HEK293 (cell line): ENCODE data around the gene CC2D1A.

Experiments
- MEIS1 ChIP-seq: sonication (generic); formaldehyde crosslinking; IDR thresholded peaks from 2 replicates; pipeline ENCODE4 v1.8.1; 2022; ENCODE audit warnings: missing genetic modification reagents, mild to moderate bottlenecking, borderline replicate concordance
- ZNF221 ChIP-seq: fragments of 450-650 bp; formaldehyde crosslinking; IDR thresholded peaks from 2 replicates; pipeline ENCODE4 v1.5.1; 2017; ENCODE audit warnings: missing biosample characterization, missing genetic modification characterization, borderline replicate concordance
- ZNF223 ChIP-seq: fragments of 450-650 bp; formaldehyde crosslinking; IDR thresholded peaks from 2 replicates; pipeline ENCODE4 v1.5.1; 2016; ENCODE audit warnings: missing biosample characterization, missing genetic modification characterization
- ZNF521 ChIP-seq: fragments of 450-650 bp; formaldehyde crosslinking; IDR thresholded peaks from 2 replicates; pipeline ENCODE4 v1.5.1; 2017; ENCODE audit warnings: missing biosample characterization, mild to moderate bottlenecking, missing genetic modification characterization
- ZNF561 ChIP-seq: fragments of 450-650 bp; IDR thresholded peaks from 2 replicates; pipeline ENCODE4 v1.5.1; 2018; ENCODE audit warnings: missing biosample characterization, missing genetic modification characterization, borderline replicate concordance
- TF ChIP-seq, protein P1 (sequence below): fragments of 450-650 bp; formaldehyde crosslinking; IDR thresholded peaks from 2 replicates; pipeline ENCODE4 v1.5.1; 2016; ENCODE audit warnings: missing biosample characterization, missing genetic modification characterization
- TF ChIP-seq, protein P2 (sequence below): fragments of 450-650 bp; formaldehyde crosslinking; optimal IDR thresholded peaks from 2 replicates; pipeline ENCODE3; 2016; ENCODE audit warnings: missing biosample characterization, mild to moderate bottlenecking, missing genetic modification characterization
- TF ChIP-seq, protein P3 (sequence below): fragments of 450-650 bp; formaldehyde crosslinking; IDR thresholded peaks from 2 replicates; pipeline ENCODE4 v1.5.1; 2016; ENCODE audit warnings: missing biosample characterization, missing genetic modification characterization
- TF ChIP-seq, protein P4 (sequence below): fragments of 450-650 bp; formaldehyde crosslinking; IDR thresholded peaks from 2 replicates; pipeline ENCODE4 v1.5.1; 2016; ENCODE audit warnings: missing biosample characterization, missing genetic modification characterization
- TF ChIP-seq, protein P5 (sequence below): fragments of 450-650 bp; formaldehyde crosslinking; IDR thresholded peaks from 2 replicates; pipeline ENCODE4 v1.5.1; 2016; ENCODE audit warnings: missing biosample characterization, missing genetic modification characterization

DNA sequence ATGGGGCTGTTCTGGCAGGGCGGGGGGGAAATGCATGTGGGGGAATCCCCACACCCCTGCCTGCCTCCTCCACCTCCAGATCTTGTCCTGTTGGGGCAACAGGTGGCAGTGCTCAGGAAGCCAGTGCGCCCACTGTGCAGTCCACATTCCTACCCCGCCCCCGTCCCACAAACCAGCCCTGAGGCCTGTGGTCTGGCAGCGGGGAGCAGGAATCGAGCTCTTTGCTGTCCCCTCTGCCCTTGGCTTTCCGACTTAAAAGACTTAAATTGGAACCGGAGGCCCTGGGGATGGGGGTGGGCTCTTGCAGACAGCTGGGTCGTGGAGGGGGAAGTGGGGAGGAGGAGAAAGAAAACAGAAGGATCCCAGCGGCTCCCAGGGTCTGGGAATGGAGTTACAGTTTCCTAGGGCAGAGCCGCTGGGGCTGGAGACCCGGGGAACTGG is 24.7 kb upstream of the CC2D1A start:
- TF ChIP-seq, protein P1, sequence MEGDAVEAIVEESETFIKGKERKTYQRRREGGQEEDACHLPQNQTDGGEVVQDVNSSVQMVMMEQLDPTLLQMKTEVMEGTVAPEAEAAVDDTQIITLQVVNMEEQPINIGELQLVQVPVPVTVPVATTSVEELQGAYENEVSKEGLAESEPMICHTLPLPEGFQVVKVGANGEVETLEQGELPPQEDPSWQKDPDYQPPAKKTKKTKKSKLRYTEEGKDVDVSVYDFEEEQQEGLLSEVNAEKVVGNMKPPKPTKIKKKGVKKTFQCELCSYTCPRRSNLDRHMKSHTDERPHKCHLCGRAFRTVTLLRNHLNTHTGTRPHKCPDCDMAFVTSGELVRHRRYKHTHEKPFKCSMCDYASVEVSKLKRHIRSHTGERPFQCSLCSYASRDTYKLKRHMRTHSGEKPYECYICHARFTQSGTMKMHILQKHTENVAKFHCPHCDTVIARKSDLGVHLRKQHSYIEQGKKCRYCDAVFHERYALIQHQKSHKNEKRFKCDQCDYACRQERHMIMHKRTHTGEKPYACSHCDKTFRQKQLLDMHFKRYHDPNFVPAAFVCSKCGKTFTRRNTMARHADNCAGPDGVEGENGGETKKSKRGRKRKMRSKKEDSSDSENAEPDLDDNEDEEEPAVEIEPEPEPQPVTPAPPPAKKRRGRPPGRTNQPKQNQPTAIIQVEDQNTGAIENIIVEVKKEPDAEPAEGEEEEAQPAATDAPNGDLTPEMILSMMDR (tag by site-specific recombination) = no peak
- TF ChIP-seq, protein P2, sequence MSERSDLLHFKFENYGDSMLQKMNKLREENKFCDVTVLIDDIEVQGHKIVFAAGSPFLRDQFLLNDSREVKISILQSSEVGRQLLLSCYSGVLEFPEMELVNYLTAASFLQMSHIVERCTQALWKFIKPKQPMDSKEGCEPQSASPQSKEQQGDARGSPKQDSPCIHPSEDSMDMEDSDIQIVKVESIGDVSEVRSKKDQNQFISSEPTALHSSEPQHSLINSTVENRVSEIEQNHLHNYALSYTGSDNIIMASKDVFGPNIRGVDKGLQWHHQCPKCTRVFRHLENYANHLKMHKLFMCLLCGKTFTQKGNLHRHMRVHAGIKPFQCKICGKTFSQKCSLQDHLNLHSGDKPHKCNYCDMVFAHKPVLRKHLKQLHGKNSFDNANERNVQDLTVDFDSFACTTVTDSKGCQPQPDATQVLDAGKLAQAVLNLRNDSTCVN (tag by site-specific recombination) = no peak
- TF ChIP-seq, protein P3, sequence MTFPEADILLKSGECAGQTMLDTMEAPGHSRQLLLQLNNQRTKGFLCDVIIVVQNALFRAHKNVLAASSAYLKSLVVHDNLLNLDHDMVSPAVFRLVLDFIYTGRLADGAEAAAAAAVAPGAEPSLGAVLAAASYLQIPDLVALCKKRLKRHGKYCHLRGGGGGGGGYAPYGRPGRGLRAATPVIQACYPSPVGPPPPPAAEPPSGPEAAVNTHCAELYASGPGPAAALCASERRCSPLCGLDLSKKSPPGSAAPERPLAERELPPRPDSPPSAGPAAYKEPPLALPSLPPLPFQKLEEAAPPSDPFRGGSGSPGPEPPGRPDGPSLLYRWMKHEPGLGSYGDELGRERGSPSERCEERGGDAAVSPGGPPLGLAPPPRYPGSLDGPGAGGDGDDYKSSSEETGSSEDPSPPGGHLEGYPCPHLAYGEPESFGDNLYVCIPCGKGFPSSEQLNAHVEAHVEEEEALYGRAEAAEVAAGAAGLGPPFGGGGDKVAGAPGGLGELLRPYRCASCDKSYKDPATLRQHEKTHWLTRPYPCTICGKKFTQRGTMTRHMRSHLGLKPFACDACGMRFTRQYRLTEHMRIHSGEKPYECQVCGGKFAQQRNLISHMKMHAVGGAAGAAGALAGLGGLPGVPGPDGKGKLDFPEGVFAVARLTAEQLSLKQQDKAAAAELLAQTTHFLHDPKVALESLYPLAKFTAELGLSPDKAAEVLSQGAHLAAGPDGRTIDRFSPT (tag by site-specific recombination) = no peak
- TF ChIP-seq, protein P4, sequence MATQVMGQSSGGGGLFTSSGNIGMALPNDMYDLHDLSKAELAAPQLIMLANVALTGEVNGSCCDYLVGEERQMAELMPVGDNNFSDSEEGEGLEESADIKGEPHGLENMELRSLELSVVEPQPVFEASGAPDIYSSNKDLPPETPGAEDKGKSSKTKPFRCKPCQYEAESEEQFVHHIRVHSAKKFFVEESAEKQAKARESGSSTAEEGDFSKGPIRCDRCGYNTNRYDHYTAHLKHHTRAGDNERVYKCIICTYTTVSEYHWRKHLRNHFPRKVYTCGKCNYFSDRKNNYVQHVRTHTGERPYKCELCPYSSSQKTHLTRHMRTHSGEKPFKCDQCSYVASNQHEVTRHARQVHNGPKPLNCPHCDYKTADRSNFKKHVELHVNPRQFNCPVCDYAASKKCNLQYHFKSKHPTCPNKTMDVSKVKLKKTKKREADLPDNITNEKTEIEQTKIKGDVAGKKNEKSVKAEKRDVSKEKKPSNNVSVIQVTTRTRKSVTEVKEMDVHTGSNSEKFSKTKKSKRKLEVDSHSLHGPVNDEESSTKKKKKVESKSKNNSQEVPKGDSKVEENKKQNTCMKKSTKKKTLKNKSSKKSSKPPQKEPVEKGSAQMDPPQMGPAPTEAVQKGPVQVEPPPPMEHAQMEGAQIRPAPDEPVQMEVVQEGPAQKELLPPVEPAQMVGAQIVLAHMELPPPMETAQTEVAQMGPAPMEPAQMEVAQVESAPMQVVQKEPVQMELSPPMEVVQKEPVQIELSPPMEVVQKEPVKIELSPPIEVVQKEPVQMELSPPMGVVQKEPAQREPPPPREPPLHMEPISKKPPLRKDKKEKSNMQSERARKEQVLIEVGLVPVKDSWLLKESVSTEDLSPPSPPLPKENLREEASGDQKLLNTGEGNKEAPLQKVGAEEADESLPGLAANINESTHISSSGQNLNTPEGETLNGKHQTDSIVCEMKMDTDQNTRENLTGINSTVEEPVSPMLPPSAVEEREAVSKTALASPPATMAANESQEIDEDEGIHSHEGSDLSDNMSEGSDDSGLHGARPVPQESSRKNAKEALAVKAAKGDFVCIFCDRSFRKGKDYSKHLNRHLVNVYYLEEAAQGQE = no peak
- TF ChIP-seq, protein P5, sequence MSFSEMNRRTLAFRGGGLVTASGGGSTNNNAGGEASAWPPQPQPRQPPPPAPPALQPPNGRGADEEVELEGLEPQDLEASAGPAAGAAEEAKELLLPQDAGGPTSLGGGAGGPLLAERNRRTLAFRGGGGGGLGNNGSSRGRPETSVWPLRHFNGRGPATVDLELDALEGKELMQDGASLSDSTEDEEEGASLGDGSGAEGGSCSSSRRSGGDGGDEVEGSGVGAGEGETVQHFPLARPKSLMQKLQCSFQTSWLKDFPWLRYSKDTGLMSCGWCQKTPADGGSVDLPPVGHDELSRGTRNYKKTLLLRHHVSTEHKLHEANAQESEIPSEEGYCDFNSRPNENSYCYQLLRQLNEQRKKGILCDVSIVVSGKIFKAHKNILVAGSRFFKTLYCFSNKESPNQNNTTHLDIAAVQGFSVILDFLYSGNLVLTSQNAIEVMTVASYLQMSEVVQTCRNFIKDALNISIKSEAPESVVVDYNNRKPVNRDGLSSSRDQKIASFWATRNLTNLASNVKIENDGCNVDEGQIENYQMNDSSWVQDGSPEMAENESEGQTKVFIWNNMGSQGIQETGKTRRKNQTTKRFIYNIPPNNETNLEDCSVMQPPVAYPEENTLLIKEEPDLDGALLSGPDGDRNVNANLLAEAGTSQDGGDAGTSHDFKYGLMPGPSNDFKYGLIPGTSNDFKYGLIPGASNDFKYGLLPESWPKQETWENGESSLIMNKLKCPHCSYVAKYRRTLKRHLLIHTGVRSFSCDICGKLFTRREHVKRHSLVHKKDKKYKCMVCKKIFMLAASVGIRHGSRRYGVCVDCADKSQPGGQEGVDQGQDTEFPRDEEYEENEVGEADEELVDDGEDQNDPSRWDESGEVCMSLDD (tag by site-specific recombination) = no peak
- no peak for TF ChIP-seq ZNF561 (tag by site-specific recombination)
- TF ChIP-seq MEIS1 = no peak
- TF ChIP-seq ZNF223 (tag by site-specific recombination) = no peak
- no peak for TF ChIP-seq ZNF221
- no peak for TF ChIP-seq ZNF521 (tag by site-specific recombination)
